ENCODE results near the gene KIF12.

The KIF12 gene

GRCh38 chr9:114134827-114135396, 35.8 kb upstream of the KIF12 start:
- Histone ChIP-seq H3K27me3 (ENCODE audit: insufficient read depth, low read length, poor library complexity) (no peaks in the 10 kb centered on the region), H3K36me3 (ENCODE audit: insufficient read depth, low read length) (no peaks in the 10 kb centered on the region), H3K4me1 (ENCODE audit: insufficient read depth, low read length) (no peaks in the 10 kb centered on the region), H2AFZ (ENCODE audit: low read depth, low read length) (no peak overlapping the region), H3K79me2 (ENCODE audit: insufficient read depth, low read length) (no peaks in the 10 kb centered on the region), H3K27ac (ENCODE audit: low read length) (no peak overlapping the region), H3K4me2 (ENCODE audit: insufficient read depth, low read length) (no peak overlapping the region), H4K20me1 (ENCODE audit: insufficient read depth, low read length) (no peaks in the 10 kb centered on the region), H3K4me3 (ENCODE audit: low read depth in 1 of 2, low read length in 2 of 2) (no peak overlapping the region), H3K9me3 (ENCODE audit: insufficient read depth, low read length, severe bottlenecking) (no peaks in the 10 kb centered on the region), H3K9ac (ENCODE audit: low read depth, low read length) (no peak overlapping the region)
- DNase-seq (no peak), ATAC-seq (ENCODE audit: insufficient read depth, low read depth) (no peak)
- no peak for TF ChIP-seq EZH2 (IDR thresholded peaks at IDR 0.05; ENCODE audit: borderline replicate concordance, low read depth, low read length, severe bottlenecking)
- TF ChIP-seq CTCF (IDR thresholded peaks at IDR 0.05; ENCODE audit: borderline replicate concordance, extremely low read depth, low read length, poor library complexity, severe bottlenecking) = no peak

- Histone ChIP-seq H4K20me1 (ENCODE audit: insufficient read depth, low read length) (no peaks in the 10 kb centered on the region), H3K4me2 (ENCODE audit: insufficient read depth, low read length) (no peak overlapping the region), H3K36me3 (ENCODE audit: insufficient read depth, low read length) (no peaks in the 10 kb centered on the region), H3K4me1 (ENCODE audit: insufficient read depth, low read length) (no peaks in the 10 kb centered on the region), H3K27me3 (ENCODE audit: insufficient read depth, low read length, poor library complexity) (no peaks in the 10 kb centered on the region), H2AFZ (ENCODE audit: low read depth, low read length) (no peak overlapping the region), H3K27ac (ENCODE audit: low read length) (no peak overlapping the region), H3K9me3 (ENCODE audit: insufficient read depth, low read length, severe bottlenecking) (no peaks in the 10 kb centered on the region), H3K9ac (ENCODE audit: low read depth, low read length) (no peak overlapping the region), H3K4me3 (ENCODE audit: low read depth in 1 of 2, low read length in 2 of 2) (no peak overlapping the region), H3K79me2 (ENCODE audit: insufficient read depth, low read length) (no peaks in the 10 kb centered on the region)
- no peak for DNase-seq
- TF ChIP-seq EZH2 (IDR thresholded peaks at IDR 0.05; ENCODE audit: borderline replicate concordance, low read depth, low read length, severe bottlenecking) = no peak
- no peak for TF ChIP-seq CTCF (IDR thresholded peaks at IDR 0.05; ENCODE audit: borderline replicate concordance, extremely low read depth, low read length, poor library complexity, severe bottlenecking)
- no peak for ATAC-seq (ENCODE audit: insufficient read depth, low read depth)
These were observed 33.4 kb upstream of the KIF12 start for GRCh38 chr9:114132550-114132918.

GRCh38 chr9:114131808-114132549, 32.9 kb upstream of the KIF12 start:
- no peaks in the 10 kb centered on the region for H3K4me1 ChIP-seq (ENCODE audit: insufficient read depth, low read length)
- H3K36me3 ChIP-seq (ENCODE audit: insufficient read depth, low read length) = no peaks in the 10 kb centered on the region
- no peak overlapping the region for H3K4me3 ChIP-seq (ENCODE audit: low read depth in 1 of 2, low read length in 2 of 2)
- no peaks in the 10 kb centered on the region for H3K27me3 ChIP-seq (ENCODE audit: insufficient read depth, low read length, poor library complexity)
- no peak for ATAC-seq (ENCODE audit: insufficient read depth, low read depth)
- no peak overlapping the region for H3K27ac ChIP-seq (ENCODE audit: low read length)
- no peaks in the 10 kb centered on the region for H4K20me1 ChIP-seq (ENCODE audit: insufficient read depth, low read length)
- no peak overlapping the region for H3K4me2 ChIP-seq (ENCODE audit: insufficient read depth, low read length)
- H3K9ac ChIP-seq (ENCODE audit: low read depth, low read length) = no peak overlapping the region
- DNase-seq = no peak
- no peak overlapping the region for H2AFZ ChIP-seq (ENCODE audit: low read depth, low read length)
- TF ChIP-seq EZH2 (IDR thresholded peaks at IDR 0.05; ENCODE audit: borderline replicate concordance, low read depth, low read length, severe bottlenecking) (no peak), CTCF (IDR thresholded peaks at IDR 0.05; ENCODE audit: borderline replicate concordance, extremely low read depth, low read length, poor library complexity, severe bottlenecking) (no peak)
- no peaks in the 10 kb centered on the region for H3K79me2 ChIP-seq (ENCODE audit: insufficient read depth, low read length)
- H3K9me3 ChIP-seq (ENCODE audit: insufficient read depth, low read length, severe bottlenecking) = no peaks in the 10 kb centered on the region
